ENCODE results near the gene TGM6.

The TGM6 gene

GRCh38 chr20:2458919-2459499 is 78.3 kb downstream of the TGM6 start:
- TF ChIP-seq CTCF (IDR thresholded peaks at IDR 0.05), result no peak

GRCh38 chr20:2459981-2460751 is 79.5 kb downstream of the TGM6 start:
- no peak for TF ChIP-seq CTCF (IDR thresholded peaks at IDR 0.05)

GRCh38 chr20:2460752-2461424 is 80.2 kb downstream of the TGM6 start:
- no peak for TF ChIP-seq CTCF (IDR thresholded peaks at IDR 0.05)

- TF ChIP-seq CTCF (IDR thresholded peaks at IDR 0.05), result no peak
Measured at GRCh38 chr20:2462484-2462883, 81.8 kb downstream of the TGM6 start.

GRCh38 chr20:2463616-2464365 is 83.1 kb downstream of the TGM6 start:
- no peak for TF ChIP-seq CTCF (IDR thresholded peaks at IDR 0.05)

- TF ChIP-seq CTCF (IDR thresholded peaks at IDR 0.05), result no peak
Measured at GRCh38 chr20:2465100-2465499, 84.4 kb downstream of the TGM6 start.

GRCh38 chr20:2467412-2467811 is 86.7 kb downstream of the TGM6 start:
- TF ChIP-seq CTCF (IDR thresholded peaks at IDR 0.05), result no peak

Measured in LNCAP (cell line).